H1 (cell line): ENCODE data around the gene RGS21. TPM values are rescaled to one million over a fixed set of nuclear protein-coding genes. Genes with fewer than 3 reads are reported as not detected.

Experiments used
- CTCF ChIA-PET: fragments of 300-600 bp; sonication (Branson Sonifier 250); formaldehyde crosslinking; loops from one replicate; lab custom pipeline; 2021; ENCODE audit not compliant: partially characterized antibody; lab: Charles Lee
- POLR2A ChIA-PET: fragments of 300-600 bp; sonication (Branson Sonifier 250); formaldehyde crosslinking; loops from one replicate; lab custom pipeline; 2021; ENCODE audit warnings: inconsistent platforms; ENCODE audit not compliant: partially characterized antibody; lab: Charles Lee
- DNase-seq, 2 experiments: peaks; one replicate each; pipeline versions ENCODE4 v3.0.0 to v3.0.0-alpha.2; 2010 to 2022; ENCODE audit warnings: low spot score in 2 of 2, low read depth in 1 of 2, mixed read lengths in 1 of 2
- FAIRE-seq: peaks from 2 replicates; lab custom pipeline; 2011; peaks lifted over from hg19 to GRCh38; lab: Jason Lieb, UNC
- H2AFZ ChIP-seq: 2 replicates; pipeline ENCODE4 v1.8.1; 2012; ENCODE audit warnings: low read length, inconsistent platforms
- H2AK5ac ChIP-seq: 2 replicates; pipeline ENCODE4 v1.6.1; 2013; ENCODE audit warnings: low read depth, low read length
- H2BK120ac ChIP-seq: replicated peaks from 2 replicates; pipeline ENCODE3; 2013; ENCODE audit warnings: low read depth, low read length, inconsistent platforms
- H2BK12ac ChIP-seq: 2 replicates; pipeline ENCODE4 v1.6.1; 2013; ENCODE audit warnings: low read depth, low read length
- H2BK15ac ChIP-seq: 2 replicates; pipeline ENCODE4 v1.6.1; 2013; ENCODE audit warnings: low read length
- H2BK20ac ChIP-seq: 2 replicates; pipeline ENCODE4 v1.6.1; 2013; ENCODE audit warnings: low read length
- H2BK5ac ChIP-seq: 2 replicates; pipeline ENCODE4 v1.6.1; 2013; ENCODE audit warnings: low read depth, low read length
- H3K14ac ChIP-seq: 2 replicates; pipeline ENCODE4 v1.6.1; 2013; ENCODE audit warnings: inconsistent platforms; ENCODE audit not compliant: insufficient read length
- H3K18ac ChIP-seq: 2 replicates; pipeline ENCODE4 v1.6.1; 2013; ENCODE audit warnings: low read length; ENCODE audit errors: extremely low read depth
- H3K23ac ChIP-seq: 2 replicates; pipeline ENCODE4 v1.6.1; 2013; ENCODE audit warnings: inconsistent platforms; ENCODE audit not compliant: insufficient read length
- H3K23me2 ChIP-seq: 2 replicates; pipeline ENCODE4 v1.6.1; 2013; ENCODE audit warnings: low read depth, low read length
- H3K27ac ChIP-seq: 2 replicates; pipeline ENCODE4 v1.6.1; 2011; ENCODE audit warnings: low read depth, low read length, inconsistent platforms
- H3K27me3 ChIP-seq, 4 experiments: replicated peaks in 1 of 4; 1 replicate in 1 of 4; 2 replicates in 3 of 4; pipeline versions ENCODE4 v1.6.1 to v1.8.1; 2011 to 2013; ENCODE audit warnings: low read length in 3 of 4, mild to moderate bottlenecking in 3 of 4, inconsistent platforms in 2 of 4, mixed read lengths in 2 of 4, moderate library complexity in 1 of 4; ENCODE audit not compliant: control insufficient read depth in 3 of 4, insufficient read depth in 3 of 4; ENCODE audit errors: extremely low read depth in 1 of 4
- H3K36me3 ChIP-seq, 4 experiments: 2 replicates each; pipeline versions ENCODE4 v1.6.1 to v1.8.1; 2011 to 2013; ENCODE audit warnings: mild to moderate bottlenecking in 4 of 4, low read length in 3 of 4, moderate library complexity in 2 of 4, control low read depth in 1 of 4, inconsistent platforms in 1 of 4; ENCODE audit not compliant: insufficient read depth in 4 of 4, control insufficient read depth in 2 of 4
- H3K4ac ChIP-seq: replicated peaks from 2 replicates; pipeline ENCODE3; 2013; ENCODE audit warnings: low read length, low read depth, mixed read lengths, inconsistent platforms; ENCODE audit not compliant: insufficient read length
- H3K4me1 ChIP-seq, 4 experiments: replicated peaks in 1 of 4; 1 replicate in 1 of 4; 2 replicates in 3 of 4; pipeline versions ENCODE4 v1.6.1 to v1.8.1; 2011 to 2013; ENCODE audit warnings: low read length in 3 of 4, inconsistent platforms in 2 of 4, mixed read lengths in 1 of 4; ENCODE audit not compliant: insufficient read depth in 4 of 4, control insufficient read depth in 3 of 4
- H3K4me2 ChIP-seq, 2 experiments: 2 replicates each; pipeline versions ENCODE4 v1.6.1 to v1.8.1; 2011 to 2013; ENCODE audit warnings: low read depth in 2 of 2, low read length in 2 of 2, control low read depth in 1 of 2, inconsistent platforms in 1 of 2, mild to moderate bottlenecking in 1 of 2; ENCODE audit not compliant: insufficient read depth in 1 of 2
- H3K4me3 ChIP-seq, 4 experiments: fragments of 200-600, 300-600 bp in 1 of 4; sonication (generic), shearing (Covaris generic), sonication (Bioruptor Twin) in 1 of 4; 2 replicates each; pipeline versions ENCODE4 v1.5.1 to v1.8.1; 2011 to 2016; ENCODE audit warnings: low read length in 4 of 4, low read depth in 3 of 4, control low read depth in 2 of 4, inconsistent platforms in 2 of 4, mild to moderate bottlenecking in 2 of 4, mixed read lengths in 1 of 4, moderate library complexity in 1 of 4; ENCODE audit not compliant: insufficient read depth in 2 of 4; ENCODE audit errors: extremely low read depth in 1 of 4
- H3K56ac ChIP-seq: replicated peaks from 2 replicates; pipeline ENCODE3; 2013; ENCODE audit warnings: low read depth, mild to moderate bottlenecking, mixed read lengths, low read length, inconsistent platforms; ENCODE audit not compliant: insufficient read length
- H3K79me1 ChIP-seq: 2 replicates; pipeline ENCODE4 v1.6.1; 2013; ENCODE audit warnings: low read depth, low read length, control low read depth
- H3K79me2 ChIP-seq, 2 experiments: 2 replicates each; pipeline versions ENCODE4 v1.6.1 to v1.8.1; 2012 to 2013; ENCODE audit warnings: low read length in 2 of 2, mild to moderate bottlenecking in 2 of 2, inconsistent platforms in 1 of 2; ENCODE audit not compliant: insufficient read depth in 2 of 2, control insufficient read depth in 1 of 2
- H3K9ac ChIP-seq, 4 experiments: replicated peaks in 1 of 4; 1 replicate in 1 of 4; 2 replicates in 3 of 4; pipeline versions ENCODE4 v1.6.1 to v1.8.1; 2011 to 2013; ENCODE audit warnings: low read depth in 3 of 4, low read length in 3 of 4, control low read depth in 2 of 4, mild to moderate bottlenecking in 2 of 4, moderate library complexity in 2 of 4, inconsistent platforms in 1 of 4; ENCODE audit errors: extremely low read depth in 1 of 4
- H3K9me3 ChIP-seq, 2 experiments: 2 replicates each; pipeline versions ENCODE4 v1.6.1 to v1.8.1; 2012 to 2013; ENCODE audit warnings: mild to moderate bottlenecking in 2 of 2, moderate library complexity in 2 of 2, control low read depth in 1 of 2, inconsistent platforms in 1 of 2, low read depth in 1 of 2, low read length in 1 of 2, mixed read lengths in 1 of 2; ENCODE audit not compliant: insufficient read depth in 2 of 2
- H4K20me1 ChIP-seq, 2 experiments: replicated peaks in 1 of 2; 2 replicates each; pipeline versions ENCODE3 to v1.8.1; 2011 to 2013; ENCODE audit warnings: inconsistent platforms in 2 of 2, low read length in 2 of 2, mild to moderate bottlenecking in 1 of 2; ENCODE audit not compliant: insufficient read depth in 2 of 2, control insufficient read depth in 1 of 2
- H4K5ac ChIP-seq: 2 replicates; pipeline ENCODE4 v1.6.1; 2013; ENCODE audit warnings: low read length, low read depth, mixed read lengths, inconsistent platforms; ENCODE audit not compliant: insufficient read length
- H4K8ac ChIP-seq: 2 replicates; pipeline ENCODE4 v1.8.0; 2013; ENCODE audit warnings: mild to moderate bottlenecking, moderate library complexity, low read length, inconsistent platforms; ENCODE audit not compliant: insufficient read depth; ENCODE audit errors: extremely low read depth
- H4K91ac ChIP-seq: replicated peaks from 2 replicates; pipeline ENCODE3; 2013; ENCODE audit warnings: low read length, mixed read lengths, inconsistent platforms; ENCODE audit not compliant: insufficient read length
- BRCA1 ChIP-seq: IDR thresholded peaks from 2 replicates; pipeline ENCODE4 v1.6.1; 2012; ENCODE audit warnings: low read depth, low read length, improper control_type of control experiment
- CHD2 ChIP-seq: IDR thresholded peaks from 2 replicates; pipeline ENCODE4 v1.6.1; 2012; ENCODE audit warnings: low read length, improper control_type of control experiment
- GTF2F1 ChIP-seq: IDR thresholded peaks from 2 replicates; pipeline ENCODE4 v1.6.1; 2012; ENCODE audit warnings: low read depth, low read length, improper control_type of control experiment, borderline replicate concordance
- HDAC6 ChIP-seq: IDR thresholded peaks from one replicate; pipeline ENCODE4 v1.7.1; 2012; ENCODE audit warnings: low read depth, mild to moderate bottlenecking, inconsistent platforms, low read length, moderate library complexity
- KDM5A ChIP-seq: fragments of 200-600 bp; IDR thresholded peaks from 2 replicates; pipeline ENCODE4 v1.7.1; 2012; ENCODE audit warnings: mild to moderate bottlenecking, low read length, inconsistent platforms, mixed read lengths
- PHF8 ChIP-seq: fragments of 200-600 bp; sonication (generic); conservative IDR thresholded peaks from 2 replicates; pipeline ENCODE4 v1.7.1; 2012; ENCODE audit warnings: low read depth, mild to moderate bottlenecking, inconsistent platforms, low read length, moderate library complexity
- POLR2A ChIP-seq, 2 experiments: IDR thresholded peaks; 1 replicate in 1 of 2; 2 replicates in 1 of 2; pipeline ENCODE4 v1.6.1; 2011; ENCODE audit warnings: low read depth in 2 of 2, low read length in 2 of 2, mild to moderate bottlenecking in 2 of 2; ENCODE audit errors: control extremely low read depth in 1 of 2
- POLR2AphosphoS5 ChIP-seq: IDR thresholded peaks from 2 replicates; pipeline ENCODE4 v1.6.1; 2011; ENCODE audit warnings: low read depth, low read length
- POU5F1 ChIP-seq: IDR thresholded peaks from 2 replicates; pipeline ENCODE4 v1.6.1; 2011; ENCODE audit warnings: low read depth, mild to moderate bottlenecking, low read length, moderate library complexity
- RNF2 ChIP-seq: fragments of 200-900, 300-1000 bp; sonication (generic); IDR thresholded peaks from 2 replicates; pipeline ENCODE4 v1.7.1; 2016; ENCODE audit warnings: borderline replicate concordance, low read depth, mild to moderate bottlenecking, antibody characterized with exemption, low read length; ENCODE audit not compliant: poor library complexity, severe bottlenecking; ENCODE audit errors: missing control alignments
- RXRA ChIP-seq: IDR thresholded peaks from 2 replicates; pipeline ENCODE4 v1.6.1; 2011; ENCODE audit warnings: low read depth, mild to moderate bottlenecking, low read length, moderate library complexity; ENCODE audit not compliant: insufficient read depth
- SP4 ChIP-seq: IDR thresholded peaks from 2 replicates; pipeline ENCODE4 v1.6.1; 2012; ENCODE audit warnings: low read length, inconsistent platforms
- SUZ12 ChIP-seq: fragments of 200-600 bp; sonication (generic); IDR thresholded peaks from 2 replicates; pipeline ENCODE4 v1.6.1; 2012; ENCODE audit warnings: mild to moderate bottlenecking, inconsistent platforms, low read length, moderate library complexity, mixed read lengths
- TAF1 ChIP-seq: IDR thresholded peaks from 2 replicates; pipeline ENCODE4 v1.6.1; 2011; ENCODE audit warnings: mild to moderate bottlenecking, low read depth, low read length
- TBP ChIP-seq: IDR thresholded peaks from 2 replicates; pipeline ENCODE4 v1.6.1; 2011; ENCODE audit warnings: low read depth, low read length, improper control_type of control experiment
- ZNF274 ChIP-seq: IDR thresholded peaks from 2 replicates; pipeline ENCODE4 v1.7.0; 2012; ENCODE audit warnings: low read length, borderline replicate concordance; ENCODE audit errors: extremely low read depth
- WGBS, 2 experiments: shearing (Covaris generic) in 1 of 2; methylation state at CpG; one replicate each; pipeline versions ENCODE4 v1.1.6 to v1.1.7; 2013 to 2015; ENCODE audit warnings: low lambda C conversion rate in 2 of 2, mixed read lengths in 2 of 2, inconsistent platforms in 1 of 2, low coverage in 1 of 2, missing lambda C conversion rate in 1 of 2; ENCODE audit not compliant: insufficient replicate concordance in 2 of 2, insufficient coverage in 1 of 2, insufficient read length in 1 of 2; ENCODE audit errors: extremely low coverage in 1 of 2, missing lambda C conversion rate in 1 of 2; 5-methylcytosine and 5-hydroxymethylcytosine counted together
- polyA plus RNA-seq, 7 experiments: library from polyadenylated mRNA; depleted of rRNA in 3 of 7; stranded (reverse) in 5 of 7; unstranded in 2 of 7; fragments of >200 nt in 5 of 7; fragments of 200-250 nt in 2 of 7; gene quantifications; 1 replicate in 5 of 7; 2 replicates in 1 of 7; 4 replicates in 1 of 7; pipeline versions ENCODE4 v1.2.1 to v1.2.3, GENCODE V29; 2011 to 2013; ENCODE audit warnings: missing spikeins in 2 of 7, mixed read lengths in 2 of 7
- total RNA-seq: library from RNA; stranded (reverse); fragmentation: NEBNext Ultra II Directional; extraction: Animal tissue kit (Norgen Biotek cat#: 25700); gene quantifications from 2 replicates; pipeline ENCODE4 v1.2.1, GENCODE V29; 2021

The RGS21 gene
- total and polyA plus RNA-seq, 2 of the 8 experiments (the other 6 are each of a cell fraction or from before 2014, with no cell fraction given): not detected

GRCh38 chr1:192358402-192358801 lies 41.6 kb downstream of the RGS21 start:
- no peak overlapping the region for H3K23ac ChIP-seq
- H3K36me3 ChIP-seq: no peaks in the 10 kb centered on the region
- H3K9ac ChIP-seq: no peak overlapping the region
- no peak overlapping the region for H2BK15ac ChIP-seq
- no peak overlapping the region for H4K8ac ChIP-seq
- no peaks in the 10 kb centered on the region for H3K4me1 ChIP-seq
- H3K4me3 ChIP-seq: no peak overlapping the region
- H4K5ac ChIP-seq: no peak overlapping the region
- H4K20me1 ChIP-seq: no peaks in the 10 kb centered on the region
- no peaks in the 10 kb centered on the region for H3K79me1 ChIP-seq
- 85% methylated on average over 3 of the region's 3 CpGs; no CpG with 5 or more reads in 1 of the 2 experiments for WGBS, 2 experiments
- DNase-seq (no peak), FAIRE-seq (no peak)
- H3K79me2 ChIP-seq: no peaks in the 10 kb centered on the region
- no peaks in the 10 kb centered on the region for H3K27me3 ChIP-seq
- CTCF ChIA-PET: interaction anchor here (0.6 to 0.7 kb wide), 2 partner anchors 19 to 53 kb away, joined by 3 read pairs; no protein-coding TSS in a partner anchor
- H3K23me2 ChIP-seq: no peaks in the 10 kb centered on the region
- no peak overlapping the region for H3K27ac ChIP-seq
- POLR2A ChIA-PET: no interaction called here
- H3K4ac ChIP-seq: no peak overlapping the region
- no peak overlapping the region for H3K4me2 ChIP-seq
- no peak overlapping the region for H2BK120ac ChIP-seq
- no peak overlapping the region for H2BK5ac ChIP-seq
- no peak overlapping the region for H4K91ac ChIP-seq
- H3K56ac ChIP-seq: no peak overlapping the region
- no peaks in the 10 kb centered on the region for H3K9me3 ChIP-seq
- no peak overlapping the region for H2AFZ ChIP-seq
- no peak overlapping the region for H3K18ac ChIP-seq
- no peak overlapping the region for H2AK5ac ChIP-seq
- no peak overlapping the region for H2BK12ac ChIP-seq
- no peak overlapping the region for H2BK20ac ChIP-seq
- H3K14ac ChIP-seq: no peak overlapping the region
- TF ChIP-seq BRCA1: no peak
- no peak for TF ChIP-seq TBP
- no peak for TF ChIP-seq POLR2A (IDR thresholded peaks at IDR 0.05; ENCODE audit: control extremely low read depth in 1 of 2, low read depth in 2 of 2, low read length in 2 of 2)
- TF ChIP-seq SUZ12: no peak
- TF ChIP-seq RXRA: no peak
- no peak for TF ChIP-seq RNF2
- no peak for TF ChIP-seq ZNF274
- no peak for TF ChIP-seq SP4
- no peak for TF ChIP-seq POU5F1
- no peak for TF ChIP-seq HDAC6
- no peak for TF ChIP-seq TAF1
- TF ChIP-seq GTF2F1: no peak
- TF ChIP-seq PHF8: no peak
- no peak for TF ChIP-seq KDM5A
- TF ChIP-seq CHD2: no peak
- TF ChIP-seq POLR2AphosphoS5: no peak
